H1 (cell line): ENCODE measurements around the gene THBS3. TPM values are rescaled to one million over a fixed set of nuclear protein-coding genes. Genes with fewer than 3 reads are reported as not detected.

ENCODE experiments used
- CTCF ChIA-PET: fragments of 300-600 bp; sonication (Branson Sonifier 250); formaldehyde crosslinking; loops from one replicate; lab custom pipeline; 2021; ENCODE audit not compliant: partially characterized antibody; lab: Charles Lee
- POLR2A ChIA-PET: fragments of 300-600 bp; sonication (Branson Sonifier 250); formaldehyde crosslinking; loops from one replicate; lab custom pipeline; 2021; ENCODE audit warnings: inconsistent platforms; ENCODE audit not compliant: partially characterized antibody; lab: Charles Lee
- DNase-seq, 2 experiments: peaks; one replicate each; pipeline versions ENCODE4 v3.0.0 to v3.0.0-alpha.2; 2010 to 2022; ENCODE audit warnings: low spot score in 2 of 2, low read depth in 1 of 2, mixed read lengths in 1 of 2
- FAIRE-seq: peaks from 2 replicates; lab custom pipeline; 2011; peaks lifted over from hg19 to GRCh38; lab: Jason Lieb, UNC
- H2AFZ ChIP-seq: 2 replicates; pipeline ENCODE4 v1.8.1; 2012; ENCODE audit warnings: low read length, inconsistent platforms
- H2AK5ac ChIP-seq: 2 replicates; pipeline ENCODE4 v1.6.1; 2013; ENCODE audit warnings: low read depth, low read length
- H2BK120ac ChIP-seq: replicated peaks from 2 replicates; pipeline ENCODE3; 2013; ENCODE audit warnings: low read depth, low read length, inconsistent platforms
- H2BK12ac ChIP-seq: 2 replicates; pipeline ENCODE4 v1.6.1; 2013; ENCODE audit warnings: low read depth, low read length
- H2BK15ac ChIP-seq: 2 replicates; pipeline ENCODE4 v1.6.1; 2013; ENCODE audit warnings: low read length
- H2BK20ac ChIP-seq: 2 replicates; pipeline ENCODE4 v1.6.1; 2013; ENCODE audit warnings: low read length
- H2BK5ac ChIP-seq: 2 replicates; pipeline ENCODE4 v1.6.1; 2013; ENCODE audit warnings: low read depth, low read length
- H3K14ac ChIP-seq: 2 replicates; pipeline ENCODE4 v1.6.1; 2013; ENCODE audit warnings: inconsistent platforms; ENCODE audit not compliant: insufficient read length
- H3K18ac ChIP-seq: 2 replicates; pipeline ENCODE4 v1.6.1; 2013; ENCODE audit warnings: low read length; ENCODE audit errors: extremely low read depth
- H3K23ac ChIP-seq: 2 replicates; pipeline ENCODE4 v1.6.1; 2013; ENCODE audit warnings: inconsistent platforms; ENCODE audit not compliant: insufficient read length
- H3K23me2 ChIP-seq: 2 replicates; pipeline ENCODE4 v1.6.1; 2013; ENCODE audit warnings: low read depth, low read length
- H3K27ac ChIP-seq: 2 replicates; pipeline ENCODE4 v1.6.1; 2011; ENCODE audit warnings: low read depth, low read length, inconsistent platforms
- H3K27me3 ChIP-seq, 4 experiments: replicated peaks in 1 of 4; 1 replicate in 1 of 4; 2 replicates in 3 of 4; pipeline versions ENCODE4 v1.6.1 to v1.8.1; 2011 to 2013; ENCODE audit warnings: low read length in 3 of 4, mild to moderate bottlenecking in 3 of 4, inconsistent platforms in 2 of 4, mixed read lengths in 2 of 4, moderate library complexity in 1 of 4; ENCODE audit not compliant: control insufficient read depth in 3 of 4, insufficient read depth in 3 of 4; ENCODE audit errors: extremely low read depth in 1 of 4
- H3K36me3 ChIP-seq, 4 experiments: 2 replicates each; pipeline versions ENCODE4 v1.6.1 to v1.8.1; 2011 to 2013; ENCODE audit warnings: mild to moderate bottlenecking in 4 of 4, low read length in 3 of 4, moderate library complexity in 2 of 4, control low read depth in 1 of 4, inconsistent platforms in 1 of 4; ENCODE audit not compliant: insufficient read depth in 4 of 4, control insufficient read depth in 2 of 4
- H3K4ac ChIP-seq: replicated peaks from 2 replicates; pipeline ENCODE3; 2013; ENCODE audit warnings: low read length, low read depth, mixed read lengths, inconsistent platforms; ENCODE audit not compliant: insufficient read length
- H3K4me1 ChIP-seq, 4 experiments: replicated peaks in 1 of 4; 1 replicate in 1 of 4; 2 replicates in 3 of 4; pipeline versions ENCODE4 v1.6.1 to v1.8.1; 2011 to 2013; ENCODE audit warnings: low read length in 3 of 4, inconsistent platforms in 2 of 4, mixed read lengths in 1 of 4; ENCODE audit not compliant: insufficient read depth in 4 of 4, control insufficient read depth in 3 of 4
- H3K4me2 ChIP-seq, 2 experiments: 2 replicates each; pipeline versions ENCODE4 v1.6.1 to v1.8.1; 2011 to 2013; ENCODE audit warnings: low read depth in 2 of 2, low read length in 2 of 2, control low read depth in 1 of 2, inconsistent platforms in 1 of 2, mild to moderate bottlenecking in 1 of 2; ENCODE audit not compliant: insufficient read depth in 1 of 2
- H3K4me3 ChIP-seq, 4 experiments: fragments of 200-600, 300-600 bp in 1 of 4; sonication (generic), shearing (Covaris generic), sonication (Bioruptor Twin) in 1 of 4; 2 replicates each; pipeline versions ENCODE4 v1.5.1 to v1.8.1; 2011 to 2016; ENCODE audit warnings: low read length in 4 of 4, low read depth in 3 of 4, control low read depth in 2 of 4, inconsistent platforms in 2 of 4, mild to moderate bottlenecking in 2 of 4, mixed read lengths in 1 of 4, moderate library complexity in 1 of 4; ENCODE audit not compliant: insufficient read depth in 2 of 4; ENCODE audit errors: extremely low read depth in 1 of 4
- H3K56ac ChIP-seq: replicated peaks from 2 replicates; pipeline ENCODE3; 2013; ENCODE audit warnings: low read depth, mild to moderate bottlenecking, mixed read lengths, low read length, inconsistent platforms; ENCODE audit not compliant: insufficient read length
- H3K79me1 ChIP-seq: 2 replicates; pipeline ENCODE4 v1.6.1; 2013; ENCODE audit warnings: low read depth, low read length, control low read depth
- H3K79me2 ChIP-seq, 2 experiments: 2 replicates each; pipeline versions ENCODE4 v1.6.1 to v1.8.1; 2012 to 2013; ENCODE audit warnings: low read length in 2 of 2, mild to moderate bottlenecking in 2 of 2, inconsistent platforms in 1 of 2; ENCODE audit not compliant: insufficient read depth in 2 of 2, control insufficient read depth in 1 of 2
- H3K9ac ChIP-seq, 4 experiments: replicated peaks in 1 of 4; 1 replicate in 1 of 4; 2 replicates in 3 of 4; pipeline versions ENCODE4 v1.6.1 to v1.8.1; 2011 to 2013; ENCODE audit warnings: low read depth in 3 of 4, low read length in 3 of 4, control low read depth in 2 of 4, mild to moderate bottlenecking in 2 of 4, moderate library complexity in 2 of 4, inconsistent platforms in 1 of 4; ENCODE audit errors: extremely low read depth in 1 of 4
- H3K9me3 ChIP-seq, 2 experiments: 2 replicates each; pipeline versions ENCODE4 v1.6.1 to v1.8.1; 2012 to 2013; ENCODE audit warnings: mild to moderate bottlenecking in 2 of 2, moderate library complexity in 2 of 2, control low read depth in 1 of 2, inconsistent platforms in 1 of 2, low read depth in 1 of 2, low read length in 1 of 2, mixed read lengths in 1 of 2; ENCODE audit not compliant: insufficient read depth in 2 of 2
- H4K20me1 ChIP-seq, 2 experiments: replicated peaks in 1 of 2; 2 replicates each; pipeline versions ENCODE3 to v1.8.1; 2011 to 2013; ENCODE audit warnings: inconsistent platforms in 2 of 2, low read length in 2 of 2, mild to moderate bottlenecking in 1 of 2; ENCODE audit not compliant: insufficient read depth in 2 of 2, control insufficient read depth in 1 of 2
- H4K5ac ChIP-seq: 2 replicates; pipeline ENCODE4 v1.6.1; 2013; ENCODE audit warnings: low read length, low read depth, mixed read lengths, inconsistent platforms; ENCODE audit not compliant: insufficient read length
- H4K8ac ChIP-seq: 2 replicates; pipeline ENCODE4 v1.8.0; 2013; ENCODE audit warnings: mild to moderate bottlenecking, moderate library complexity, low read length, inconsistent platforms; ENCODE audit not compliant: insufficient read depth; ENCODE audit errors: extremely low read depth
- H4K91ac ChIP-seq: replicated peaks from 2 replicates; pipeline ENCODE3; 2013; ENCODE audit warnings: low read length, mixed read lengths, inconsistent platforms; ENCODE audit not compliant: insufficient read length
- EZH2 ChIP-seq: fragments of 200-600 bp; sonication (generic); IDR thresholded peaks from 2 replicates; pipeline ENCODE4 v1.7.1; 2012; ENCODE audit warnings: low read depth, mild to moderate bottlenecking, moderate library complexity, low read length, inconsistent platforms; ENCODE audit not compliant: severe bottlenecking
- GABPA ChIP-seq: IDR thresholded peaks from 2 replicates; pipeline ENCODE4 v1.6.1; 2011; ENCODE audit warnings: mild to moderate bottlenecking, low read length, moderate library complexity, borderline replicate concordance; ENCODE audit not compliant: insufficient read depth
- JUN ChIP-seq: IDR thresholded peaks from 2 replicates; pipeline ENCODE4 v1.6.1; 2011; ENCODE audit warnings: low read depth, mild to moderate bottlenecking, improper control_type of control experiment, low read length
- MAX ChIP-seq: IDR thresholded peaks from 2 replicates; pipeline ENCODE4 v1.6.1; 2012; ENCODE audit warnings: inconsistent platforms
- RAD21 ChIP-seq, 2 experiments: IDR thresholded peaks in 1 of 2; conservative IDR thresholded peaks in 1 of 2; 2 replicates each; pipeline ENCODE4 v1.6.1; 2011; ENCODE audit warnings: low read depth in 2 of 2, low read length in 2 of 2, improper control_type of control experiment in 1 of 2, inconsistent platforms in 1 of 2, mild to moderate bottlenecking in 1 of 2, moderate library complexity in 1 of 2
- SAP30 ChIP-seq: fragments of 300-600 bp; sonication (generic); IDR thresholded peaks from 2 replicates; pipeline ENCODE4 v1.7.1; 2012; ENCODE audit warnings: low read length, moderate library complexity, mild to moderate bottlenecking, inconsistent platforms; ENCODE audit not compliant: insufficient read depth, insufficient replicate concordance
- WGBS, 2 experiments: shearing (Covaris generic) in 1 of 2; methylation state at CpG; one replicate each; pipeline versions ENCODE4 v1.1.6 to v1.1.7; 2013 to 2015; ENCODE audit warnings: low lambda C conversion rate in 2 of 2, mixed read lengths in 2 of 2, inconsistent platforms in 1 of 2, low coverage in 1 of 2, missing lambda C conversion rate in 1 of 2; ENCODE audit not compliant: insufficient replicate concordance in 2 of 2, insufficient coverage in 1 of 2, insufficient read length in 1 of 2; ENCODE audit errors: extremely low coverage in 1 of 2, missing lambda C conversion rate in 1 of 2; 5-methylcytosine and 5-hydroxymethylcytosine counted together
- polyA plus RNA-seq, 7 experiments: library from polyadenylated mRNA; depleted of rRNA in 3 of 7; stranded (reverse) in 5 of 7; unstranded in 2 of 7; fragments of >200 nt in 5 of 7; fragments of 200-250 nt in 2 of 7; gene quantifications; 1 replicate in 5 of 7; 2 replicates in 1 of 7; 4 replicates in 1 of 7; pipeline versions ENCODE4 v1.2.1 to v1.2.3, GENCODE V29; 2011 to 2013; ENCODE audit warnings: missing spikeins in 2 of 7, mixed read lengths in 2 of 7
- total RNA-seq: library from RNA; stranded (reverse); fragmentation: NEBNext Ultra II Directional; extraction: Animal tissue kit (Norgen Biotek cat#: 25700); gene quantifications from 2 replicates; pipeline ENCODE4 v1.2.1, GENCODE V29; 2021
- TF ChIP-seq, protein P1 (sequence below): IDR thresholded peaks from 2 replicates; pipeline ENCODE4 v1.6.1; 2012; ENCODE audit warnings: low read length, inconsistent platforms

Gene THBS3
- total and polyA plus RNA-seq, 2 of the 8 experiments (the other 6 are each of a cell fraction or from before 2014, with no cell fraction given): 3.0 to 3.5 TPM

GRCh38 chr1:155172732-155173477 lies 34.8 kb downstream of the THBS3 start, which contains the start of gene KRTCAP2:
Gene KRTCAP2 (minus strand): TSS chr1:155173304. CDS start chr1:155173224, 80 bp downstream.
- DNase-seq: peak; percentile 94 to 95
- 1% methylated on average over 49 of the region's 57 CpGs; no CpG with 5 or more reads in 1 of the 2 experiments for WGBS, 2 experiments
- no peaks in the 10 kb centered on the region for H3K27me3 ChIP-seq
- H3K4ac ChIP-seq: peak within 1 kb of the TSS; percentile 98
- H3K36me3 ChIP-seq: peaks cover 12 to 22% (median 16%) of the 10 kb centered on the region in 4 experiments
- peak; percentile 74 for FAIRE-seq
- H3K27ac ChIP-seq: peak within 1 kb of the TSS; percentile 68
- H2AFZ ChIP-seq: peak within 1 kb of the TSS; percentile 30; the same call in 1 of the 2 replicates
- peaks cover 10% of the 10 kb centered on the region; the same call in 1 of the 2 replicates for H3K23me2 ChIP-seq
- peak within 1 kb of the TSS; percentile 53; the same call in 1 of the 2 replicates for H2BK12ac ChIP-seq
- H2BK15ac ChIP-seq: peak within 1 kb of the TSS; percentile 84; the same call in 1 of the 2 replicates
- peak within 1 kb of the TSS; percentile 74 for H2BK20ac ChIP-seq
- H3K79me1 ChIP-seq: no peaks in the 10 kb centered on the region; the same call in 1 of the 2 replicates
- peak within 1 kb of the TSS; percentile 13 for H3K14ac ChIP-seq
- peak within 1 kb of the TSS; percentile 91 for H2BK120ac ChIP-seq
- H3K9me3 ChIP-seq: no peaks in the 10 kb centered on the region
- H4K20me1 ChIP-seq: peaks cover 3 to 8% of the 10 kb centered on the region in 2 experiments
- H3K18ac ChIP-seq: peak within 1 kb of the TSS; percentile 98
- H3K56ac ChIP-seq: peak within 1 kb of the TSS; percentile 94
- peak within 1 kb of the TSS; percentile 8 to 66 (median 50); a peak in 6 of 7 replicates for H3K9ac ChIP-seq
- no peak within 1 kb of the TSS for H3K23ac ChIP-seq
- peak within 1 kb of the TSS; percentile 99 for H4K91ac ChIP-seq
- peak within 1 kb of the TSS; percentile 70 to 95 (median 86) for H3K4me3 ChIP-seq
- H2BK5ac ChIP-seq: peak within 1 kb of the TSS; percentile 88
- peaks cover 3 to 23% (median 8%) of the 10 kb centered on the region in 4 experiments; a peak in 6 of 7 replicates for H3K4me1 ChIP-seq
- peak within 1 kb of the TSS; percentile 91 for H4K8ac ChIP-seq
- ChIA-PET POLR2A (interaction anchor here (0.6 to 20.5 kb wide), 21 partner anchors 13 to 398 kb away, joined by 3 to 512 read pairs (median 4); partner anchors contain the start of genes CLK2, DPM3, EFNA4 and MTX1), CTCF (interaction anchor here (0.6 to 12.4 kb wide), 27 partner anchors 13 to 556 kb away, joined by 3 to 215 read pairs (median 4); partner anchors contain the start of genes DPM3, EFNA1, EFNA4 and LENEP)
- peak within 1 kb of the TSS; percentile 96 for H4K5ac ChIP-seq
- no peak within 1 kb of the TSS for H2AK5ac ChIP-seq
- H3K4me2 ChIP-seq: peak within 1 kb of the TSS; percentile 37 to 90
- H3K79me2 ChIP-seq: peaks cover 0 to 16% of the 10 kb centered on the region in 2 experiments; a peak in 2 of 4 replicates
- TF ChIP-seq EZH2 (no peak), JUN (no peak), GABPA (peak; percentile 20; the same call in 1 of the 2 replicates), MAX (peak; percentile 64), SAP30 (peak; percentile 60), RAD21 (IDR thresholded peaks at IDR 0.05 in 1 of 2, conservative IDR thresholded peaks at IDR 0.05 in 1 of 2; ENCODE audit: low read depth in 2 of 2, low read length in 2 of 2) (peak; percentile 22 to 44; a peak in 3 of 4 replicates)
- TF ChIP-seq, protein P1, sequence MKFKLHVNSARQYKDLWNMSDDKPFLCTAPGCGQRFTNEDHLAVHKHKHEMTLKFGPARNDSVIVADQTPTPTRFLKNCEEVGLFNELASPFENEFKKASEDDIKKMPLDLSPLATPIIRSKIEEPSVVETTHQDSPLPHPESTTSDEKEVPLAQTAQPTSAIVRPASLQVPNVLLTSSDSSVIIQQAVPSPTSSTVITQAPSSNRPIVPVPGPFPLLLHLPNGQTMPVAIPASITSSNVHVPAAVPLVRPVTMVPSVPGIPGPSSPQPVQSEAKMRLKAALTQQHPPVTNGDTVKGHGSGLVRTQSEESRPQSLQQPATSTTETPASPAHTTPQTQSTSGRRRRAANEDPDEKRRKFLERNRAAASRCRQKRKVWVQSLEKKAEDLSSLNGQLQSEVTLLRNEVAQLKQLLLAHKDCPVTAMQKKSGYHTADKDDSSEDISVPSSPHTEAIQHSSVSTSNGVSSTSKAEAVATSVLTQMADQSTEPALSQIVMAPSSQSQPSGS: no peak
